Astrocyte (in vitro differentiated cells and primary cell): Measurements from ENCODE around the gene METTL22. TPM values are rescaled to one million over a fixed set of nuclear protein-coding genes. Genes with fewer than 3 reads are reported as not detected.

ENCODE experiments used
- DNase-seq: peaks from one replicate; pipeline ENCODE4 v3.0.0-alpha.2; 2010; ENCODE audit warnings: low read depth
- FAIRE-seq: peaks from 2 replicates; lab custom pipeline; 2011; peaks lifted over from hg19 to GRCh38; lab: Jason Lieb, UNC
- H2AFZ ChIP-seq: 2 replicates; pipeline ENCODE4 v1.6.0; 2012; ENCODE audit warnings: low read depth, low read length, inconsistent platforms
- H3K27ac ChIP-seq: 2 replicates; pipeline ENCODE4 v1.5.1; 2011; ENCODE audit warnings: low read depth, low read length, inconsistent platforms
- H3K27me3 ChIP-seq: 2 replicates; pipeline ENCODE4 v1.6.0; 2011; ENCODE audit warnings: low read length, inconsistent platforms; ENCODE audit not compliant: insufficient read depth
- H3K36me3 ChIP-seq: 2 replicates; pipeline ENCODE4 v1.5.1; 2011; ENCODE audit warnings: low read length, inconsistent platforms; ENCODE audit not compliant: insufficient read depth
- H3K4me1 ChIP-seq: 2 replicates; pipeline ENCODE4 v1.5.1; 2011; ENCODE audit warnings: low read length, inconsistent platforms; ENCODE audit not compliant: insufficient read depth
- H3K4me2 ChIP-seq: 2 replicates; pipeline ENCODE4 v1.6.0; 2012; ENCODE audit warnings: low read length, inconsistent platforms
- H3K4me3 ChIP-seq: 2 replicates; pipeline ENCODE4 v1.5.1; 2011; ENCODE audit warnings: low read depth, mild to moderate bottlenecking, low read length, inconsistent platforms; ENCODE audit not compliant: insufficient read depth
- H3K79me2 ChIP-seq: 2 replicates; pipeline ENCODE4 v1.6.0; 2012; ENCODE audit warnings: mild to moderate bottlenecking, low read length, inconsistent platforms; ENCODE audit not compliant: insufficient read depth
- H3K9ac ChIP-seq: 2 replicates; pipeline ENCODE4 v1.6.0; 2012; ENCODE audit warnings: mild to moderate bottlenecking, low read length, inconsistent platforms
- H3K9me3 ChIP-seq: 2 replicates; pipeline ENCODE4 v1.5.1; 2012; ENCODE audit warnings: low read depth, mild to moderate bottlenecking, low read length, inconsistent platforms; ENCODE audit not compliant: insufficient read depth
- H4K20me1 ChIP-seq: 2 replicates; pipeline ENCODE4 v1.6.0; 2012; ENCODE audit warnings: low read length, inconsistent platforms; ENCODE audit not compliant: insufficient read depth
- H3K27ac Mint-ChIP-seq: one replicate; pipeline ENCODE4 v1.8.0; 2021; ENCODE audit warnings: mild to moderate bottlenecking, mixed read lengths; ENCODE audit not compliant: unreplicated experiment
- H3K27me3 Mint-ChIP-seq: one replicate; pipeline ENCODE4 v1.8.0; 2021; ENCODE audit warnings: low read depth, mixed read lengths; ENCODE audit not compliant: unreplicated experiment
- H3K36me3 Mint-ChIP-seq: one replicate; pipeline ENCODE4 v1.8.0; 2021; ENCODE audit warnings: low read depth, mixed read lengths; ENCODE audit not compliant: unreplicated experiment
- H3K4me1 Mint-ChIP-seq: one replicate; pipeline ENCODE4 v1.8.0; 2021; ENCODE audit warnings: low read depth, mixed read lengths; ENCODE audit not compliant: unreplicated experiment
- H3K4me3 Mint-ChIP-seq: one replicate; pipeline ENCODE4 v1.8.0; 2021; ENCODE audit warnings: mild to moderate bottlenecking, moderate library complexity, mixed read lengths; ENCODE audit not compliant: unreplicated experiment
- H3K9me3 Mint-ChIP-seq: one replicate; pipeline ENCODE4 v1.8.0; 2021; ENCODE audit warnings: mild to moderate bottlenecking, mixed read lengths; ENCODE audit not compliant: unreplicated experiment
- EZH2 ChIP-seq: IDR thresholded peaks from 2 replicates; pipeline ENCODE4 v1.6.1; 2012; ENCODE audit warnings: mild to moderate bottlenecking, low read length, inconsistent platforms; ENCODE audit not compliant: insufficient read depth
- total RNA-seq: library from RNA; stranded (reverse); gene quantifications from 2 replicates; pipeline ENCODE4 v1.2.1, GENCODE V29; 2021
- TF ChIP-seq, protein P1 (sequence below): IDR thresholded peaks from 2 replicates; pipeline ENCODE4 v1.5.1; 2011; ENCODE audit warnings: low read depth, mild to moderate bottlenecking, inconsistent platforms, low read length, moderate library complexity; ENCODE audit not compliant: insufficient read depth

METTL22 gene
- total RNA-seq, 1 donor from 2014 or later, result 37.7 TPM

DNA sequence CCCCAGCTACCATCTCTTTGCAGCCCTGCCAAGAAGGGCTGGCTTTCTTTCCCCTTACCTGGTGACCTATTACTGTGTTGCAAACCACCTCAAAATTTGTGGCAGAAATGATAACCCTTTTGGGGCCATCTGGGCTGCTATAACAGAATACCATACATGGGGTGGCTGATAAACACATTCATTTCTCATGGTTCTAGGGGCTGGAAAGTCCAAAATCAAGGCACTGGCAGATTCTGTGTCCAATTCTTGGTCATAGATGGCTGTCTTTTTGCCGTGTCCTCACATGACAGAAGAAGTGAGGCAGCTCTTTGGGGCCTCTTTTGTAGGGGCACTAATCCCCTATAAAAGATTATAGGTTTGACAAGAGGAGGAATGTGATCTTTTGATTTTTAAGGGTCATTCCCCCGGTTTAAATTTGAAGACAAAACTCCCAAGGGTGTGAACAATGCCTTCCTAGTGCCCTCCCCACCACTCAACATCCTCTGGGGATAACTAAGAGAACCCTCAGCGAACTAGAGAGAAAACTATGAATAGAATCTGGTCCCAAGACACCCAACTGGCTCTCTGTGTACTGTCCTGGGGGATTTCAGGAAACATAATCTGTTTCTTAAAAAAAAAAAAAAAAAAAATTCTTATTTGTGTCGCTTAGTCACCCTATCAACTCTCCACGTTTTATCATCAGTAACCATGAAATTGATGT lies 1.7 kb upstream of the METTL22 start:
- TF ChIP-seq EZH2, result no peak
- TF ChIP-seq, protein P1, sequence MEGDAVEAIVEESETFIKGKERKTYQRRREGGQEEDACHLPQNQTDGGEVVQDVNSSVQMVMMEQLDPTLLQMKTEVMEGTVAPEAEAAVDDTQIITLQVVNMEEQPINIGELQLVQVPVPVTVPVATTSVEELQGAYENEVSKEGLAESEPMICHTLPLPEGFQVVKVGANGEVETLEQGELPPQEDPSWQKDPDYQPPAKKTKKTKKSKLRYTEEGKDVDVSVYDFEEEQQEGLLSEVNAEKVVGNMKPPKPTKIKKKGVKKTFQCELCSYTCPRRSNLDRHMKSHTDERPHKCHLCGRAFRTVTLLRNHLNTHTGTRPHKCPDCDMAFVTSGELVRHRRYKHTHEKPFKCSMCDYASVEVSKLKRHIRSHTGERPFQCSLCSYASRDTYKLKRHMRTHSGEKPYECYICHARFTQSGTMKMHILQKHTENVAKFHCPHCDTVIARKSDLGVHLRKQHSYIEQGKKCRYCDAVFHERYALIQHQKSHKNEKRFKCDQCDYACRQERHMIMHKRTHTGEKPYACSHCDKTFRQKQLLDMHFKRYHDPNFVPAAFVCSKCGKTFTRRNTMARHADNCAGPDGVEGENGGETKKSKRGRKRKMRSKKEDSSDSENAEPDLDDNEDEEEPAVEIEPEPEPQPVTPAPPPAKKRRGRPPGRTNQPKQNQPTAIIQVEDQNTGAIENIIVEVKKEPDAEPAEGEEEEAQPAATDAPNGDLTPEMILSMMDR, result no peak
- DNase-seq, result no peak
- H3K4me3 Mint-ChIP-seq, result no peak overlapping the region

DNA sequence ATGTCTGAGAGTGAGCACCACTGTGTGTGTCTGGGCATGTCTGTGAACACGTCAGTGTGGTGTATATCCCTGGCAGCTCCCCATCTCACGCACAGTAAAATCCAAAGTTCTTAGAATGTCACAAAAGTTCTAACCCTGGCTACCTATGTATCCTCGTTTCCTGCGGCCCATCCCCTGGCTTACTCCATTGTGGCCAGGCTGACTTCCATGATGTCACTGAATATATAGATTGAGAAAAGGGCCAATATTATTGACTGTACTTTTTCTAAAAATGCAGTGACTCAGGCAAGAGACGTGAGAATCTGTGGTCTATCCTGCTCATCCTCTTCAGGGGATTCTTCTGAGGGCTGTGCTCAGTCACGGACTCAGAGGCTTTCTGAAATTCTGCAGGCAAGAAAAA lies 963 bp upstream of the METTL22 start:
- DNase-seq, result no peak
- H3K27ac Mint-ChIP-seq, result no peak overlapping the region

More for the DNA sequence above, 1.7 kb upstream of the METTL22 start:
- Mint-ChIP-seq H3K27ac (no peak overlapping the region), H3K36me3 (no peaks in the 10 kb centered on the region), H3K9me3 (no peaks in the 10 kb centered on the region), H3K27me3 (peaks cover 5% of the 10 kb centered on the region), H3K4me1 (peaks cover 9% of the 10 kb centered on the region)
- FAIRE-seq, result no peak
- Histone ChIP-seq H3K27ac (no peak overlapping the region), H3K9ac (no peak overlapping the region), H4K20me1 (peaks cover 20% of the 10 kb centered on the region), H2AFZ (no peak overlapping the region), H3K27me3 (peaks cover 3% of the 10 kb centered on the region), H3K9me3 (no peaks in the 10 kb centered on the region), H3K4me2 (no peak overlapping the region), H3K4me3 (no peak overlapping the region), H3K4me1 (peaks cover 12% of the 10 kb centered on the region), H3K36me3 (no peaks in the 10 kb centered on the region), H3K79me2 (peaks cover 33% of the 10 kb centered on the region)

More for the DNA sequence above, 963 bp upstream of the METTL22 start:
- peaks cover 3% of the 10 kb centered on the region for H3K27me3 ChIP-seq
- no peak overlapping the region for H3K9ac ChIP-seq
- peaks cover 39% of the 10 kb centered on the region for H3K79me2 ChIP-seq
- TF ChIP-seq EZH2, result no peak
- TF ChIP-seq, protein P1, result no peak
- no peak overlapping the region for H3K27ac ChIP-seq
- H3K4me2 ChIP-seq, result no peak overlapping the region
- H4K20me1 ChIP-seq, result peaks cover 25% of the 10 kb centered on the region
- H3K4me3 ChIP-seq, result no peak overlapping the region
- H3K9me3 Mint-ChIP-seq, result no peaks in the 10 kb centered on the region
- peaks cover 3% of the 10 kb centered on the region for H3K36me3 ChIP-seq
- H3K27me3 Mint-ChIP-seq, result no peaks in the 10 kb centered on the region
- H3K36me3 Mint-ChIP-seq, result no peaks in the 10 kb centered on the region
- peaks cover 9% of the 10 kb centered on the region for H3K4me1 Mint-ChIP-seq
- H3K9me3 ChIP-seq, result no peaks in the 10 kb centered on the region
- peaks cover 12% of the 10 kb centered on the region for H3K4me1 ChIP-seq
- H3K4me3 Mint-ChIP-seq, result peak overlapping the region; percentile 95
- no peak for FAIRE-seq
- H2AFZ ChIP-seq, result no peak overlapping the region
